PFSK-1 (cell line): ENCODE measurements around the gene TJAP1. TPM values are rescaled to one million over a fixed set of nuclear protein-coding genes. Genes with fewer than 3 reads are reported as not detected.

ENCODE experiments used
- FOXP2 ChIP-seq: optimal IDR thresholded peaks from 2 replicates; pipeline ENCODE3; 2011; ENCODE audit warnings: borderline replicate concordance, control low read depth, inconsistent platforms; ENCODE audit not compliant: insufficient read depth; ENCODE audit errors: extremely low read length, extremely low read depth
- POLR2AphosphoS5 ChIP-seq: IDR thresholded peaks from 2 replicates; pipeline ENCODE4 v1.6.1; 2012; ENCODE audit warnings: low read depth, mild to moderate bottlenecking, control low read depth, low read length, moderate library complexity
- SIN3A ChIP-seq: IDR thresholded peaks from 2 replicates; pipeline ENCODE4 v1.6.1; 2012; ENCODE audit warnings: mild to moderate bottlenecking, low read length, moderate library complexity, borderline replicate concordance; ENCODE audit not compliant: insufficient read depth
- TAF1 ChIP-seq: IDR thresholded peaks from 2 replicates; pipeline ENCODE4 v1.6.1; 2012; ENCODE audit warnings: low read length, control low read depth, borderline replicate concordance; ENCODE audit not compliant: insufficient read depth
- polyA plus RNA-seq: library from polyadenylated mRNA; unstranded; fragments of >200 nt; gene quantifications from one replicate; pipeline ENCODE4 v1.2.1, GENCODE V29; 2012; ENCODE audit warnings: low read depth, missing spikeins; ENCODE audit not compliant: insufficient read length
- TF ChIP-seq, protein P1 (sequence below), 2 experiments: IDR thresholded peaks; 2 replicates each; pipeline versions ENCODE4 v1.6.1 to v1.8.0; 2011 to 2012; ENCODE audit warnings: low read depth in 2 of 2, low read length in 2 of 2, control low read depth in 1 of 2, inconsistent platforms in 1 of 2, mild to moderate bottlenecking in 1 of 2, moderate library complexity in 1 of 2; ENCODE audit not compliant: insufficient read depth in 1 of 2

TJAP1 gene, protein sequence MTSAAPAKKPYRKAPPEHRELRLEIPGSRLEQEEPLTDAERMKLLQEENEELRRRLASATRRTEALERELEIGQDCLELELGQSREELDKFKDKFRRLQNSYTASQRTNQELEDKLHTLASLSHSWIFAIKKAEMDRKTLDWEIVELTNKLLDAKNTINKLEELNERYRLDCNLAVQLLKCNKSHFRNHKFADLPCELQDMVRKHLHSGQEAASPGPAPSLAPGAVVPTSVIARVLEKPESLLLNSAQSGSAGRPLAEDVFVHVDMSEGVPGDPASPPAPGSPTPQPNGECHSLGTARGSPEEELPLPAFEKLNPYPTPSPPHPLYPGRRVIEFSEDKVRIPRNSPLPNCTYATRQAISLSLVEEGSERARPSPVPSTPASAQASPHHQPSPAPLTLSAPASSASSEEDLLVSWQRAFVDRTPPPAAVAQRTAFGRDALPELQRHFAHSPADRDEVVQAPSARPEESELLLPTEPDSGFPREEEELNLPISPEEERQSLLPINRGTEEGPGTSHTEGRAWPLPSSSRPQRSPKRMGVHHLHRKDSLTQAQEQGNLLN
- polyA plus RNA-seq = 27.0 TPM

DNA sequence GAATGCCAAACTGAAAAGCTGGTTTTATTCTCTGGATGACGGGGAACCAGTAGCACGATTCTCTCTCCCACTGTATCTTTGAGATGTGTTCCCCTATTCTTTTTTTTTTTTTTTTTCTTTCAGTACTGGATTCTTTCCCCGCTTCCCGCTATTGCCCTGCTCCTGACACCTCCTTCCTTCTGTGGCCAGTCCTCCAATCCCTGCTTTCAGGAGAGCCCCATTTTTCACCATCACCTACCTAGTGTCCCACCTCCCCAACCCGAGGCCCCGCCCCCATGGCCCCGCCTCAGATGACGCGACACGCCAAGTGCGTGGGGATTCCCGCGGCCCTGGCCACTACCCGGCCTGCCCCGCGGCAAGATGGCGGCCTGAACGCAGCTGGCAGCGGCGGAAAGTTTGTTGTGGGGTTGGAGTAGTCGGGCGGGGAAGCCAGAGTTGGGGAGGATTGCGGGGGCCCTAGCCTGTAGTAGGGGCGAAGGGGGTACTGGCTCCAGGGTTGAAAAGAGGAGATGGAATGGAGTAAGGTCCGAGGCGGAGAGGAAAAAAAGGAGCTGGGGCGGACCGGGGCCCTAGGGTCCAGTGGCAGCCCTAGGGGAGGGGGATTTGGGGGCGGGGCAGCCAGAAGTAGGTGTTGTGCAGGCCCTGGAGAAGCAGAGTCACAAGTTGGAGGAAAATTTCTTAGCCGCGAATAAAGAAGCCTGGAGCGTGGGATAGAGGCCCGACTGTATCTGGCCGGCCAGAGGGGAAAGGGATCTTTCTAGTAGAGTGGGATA lies at the start of gene TJAP1:
Gene TJAP1, plus strand, starts transcription at position 336 of the 773 bp plus-strand sequence. CDS start 21,432 bp downstream, outside the sequence.
- TF ChIP-seq SIN3A (peak; percentile 93; the same call in 1 of the 2 replicates), FOXP2 (peak; percentile 40), TAF1 (peak; percentile 95), POLR2AphosphoS5 (peak; percentile 99)
- TF ChIP-seq, protein P1, sequence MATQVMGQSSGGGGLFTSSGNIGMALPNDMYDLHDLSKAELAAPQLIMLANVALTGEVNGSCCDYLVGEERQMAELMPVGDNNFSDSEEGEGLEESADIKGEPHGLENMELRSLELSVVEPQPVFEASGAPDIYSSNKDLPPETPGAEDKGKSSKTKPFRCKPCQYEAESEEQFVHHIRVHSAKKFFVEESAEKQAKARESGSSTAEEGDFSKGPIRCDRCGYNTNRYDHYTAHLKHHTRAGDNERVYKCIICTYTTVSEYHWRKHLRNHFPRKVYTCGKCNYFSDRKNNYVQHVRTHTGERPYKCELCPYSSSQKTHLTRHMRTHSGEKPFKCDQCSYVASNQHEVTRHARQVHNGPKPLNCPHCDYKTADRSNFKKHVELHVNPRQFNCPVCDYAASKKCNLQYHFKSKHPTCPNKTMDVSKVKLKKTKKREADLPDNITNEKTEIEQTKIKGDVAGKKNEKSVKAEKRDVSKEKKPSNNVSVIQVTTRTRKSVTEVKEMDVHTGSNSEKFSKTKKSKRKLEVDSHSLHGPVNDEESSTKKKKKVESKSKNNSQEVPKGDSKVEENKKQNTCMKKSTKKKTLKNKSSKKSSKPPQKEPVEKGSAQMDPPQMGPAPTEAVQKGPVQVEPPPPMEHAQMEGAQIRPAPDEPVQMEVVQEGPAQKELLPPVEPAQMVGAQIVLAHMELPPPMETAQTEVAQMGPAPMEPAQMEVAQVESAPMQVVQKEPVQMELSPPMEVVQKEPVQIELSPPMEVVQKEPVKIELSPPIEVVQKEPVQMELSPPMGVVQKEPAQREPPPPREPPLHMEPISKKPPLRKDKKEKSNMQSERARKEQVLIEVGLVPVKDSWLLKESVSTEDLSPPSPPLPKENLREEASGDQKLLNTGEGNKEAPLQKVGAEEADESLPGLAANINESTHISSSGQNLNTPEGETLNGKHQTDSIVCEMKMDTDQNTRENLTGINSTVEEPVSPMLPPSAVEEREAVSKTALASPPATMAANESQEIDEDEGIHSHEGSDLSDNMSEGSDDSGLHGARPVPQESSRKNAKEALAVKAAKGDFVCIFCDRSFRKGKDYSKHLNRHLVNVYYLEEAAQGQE (IDR thresholded peaks at IDR 0.05; ENCODE audit: insufficient read depth in 1 of 2, low read depth in 2 of 2, low read length in 2 of 2) = 0 out of 4 replicates have a peak, but pooled peaks of 1 of the 2 experiments have one; percentile 40

DNA sequence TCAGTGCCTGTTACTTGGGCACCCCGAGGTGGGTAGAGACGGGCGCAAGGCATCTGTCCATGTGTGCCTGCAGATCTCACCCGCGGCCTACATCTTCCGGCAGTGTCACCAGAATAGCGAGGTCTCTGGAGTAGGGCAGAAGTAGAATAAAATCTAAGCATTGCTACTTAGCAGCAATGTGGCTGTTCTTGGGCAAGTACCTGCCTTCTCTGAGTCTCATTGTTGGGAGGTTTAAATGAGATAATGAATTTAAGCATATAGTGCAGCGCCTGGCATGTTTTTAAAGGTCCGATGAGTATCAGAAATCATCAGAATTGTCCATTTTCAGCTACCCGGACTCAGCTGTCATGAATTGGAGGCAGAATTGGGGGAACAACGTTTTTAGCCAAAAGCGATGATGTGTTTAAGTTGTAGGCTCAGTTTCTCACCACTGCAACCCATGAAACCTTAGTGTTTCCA lies 49.2 kb upstream of the TJAP1 start:
- TF ChIP-seq POLR2AphosphoS5 (no peak), TAF1 (no peak), SIN3A (no peak), FOXP2 (peak; percentile 1)
- TF ChIP-seq, protein P1 (IDR thresholded peaks at IDR 0.05; ENCODE audit: insufficient read depth in 1 of 2, low read depth in 2 of 2, low read length in 2 of 2) = no peak

DNA sequence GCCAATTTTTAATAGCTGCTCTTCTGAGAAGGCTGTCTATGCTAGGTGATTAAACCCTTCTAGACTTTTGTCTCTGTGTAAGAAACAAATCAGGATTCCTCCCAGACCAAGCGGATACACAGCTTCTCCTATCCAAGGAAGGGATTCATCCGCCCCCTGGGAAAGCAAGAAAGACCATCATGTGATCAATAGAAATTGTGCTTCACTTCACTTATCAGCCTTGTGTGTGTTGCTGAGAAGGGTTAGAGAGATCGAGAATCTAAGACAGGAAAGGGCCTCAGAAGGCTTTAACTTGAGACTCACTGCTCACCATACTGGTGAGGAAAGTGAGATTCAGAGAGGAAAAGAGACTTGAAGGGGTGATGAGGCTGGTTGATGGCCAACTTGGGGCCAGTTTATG lies 48.5 kb upstream of the TJAP1 start:
- TF ChIP-seq FOXP2 = no peak
- TF ChIP-seq, protein P1 (IDR thresholded peaks at IDR 0.05; ENCODE audit: insufficient read depth in 1 of 2, low read depth in 2 of 2, low read length in 2 of 2) = no peak
- TF ChIP-seq POLR2AphosphoS5 = no peak
- TF ChIP-seq SIN3A = no peak
- no peak for TF ChIP-seq TAF1

DNA sequence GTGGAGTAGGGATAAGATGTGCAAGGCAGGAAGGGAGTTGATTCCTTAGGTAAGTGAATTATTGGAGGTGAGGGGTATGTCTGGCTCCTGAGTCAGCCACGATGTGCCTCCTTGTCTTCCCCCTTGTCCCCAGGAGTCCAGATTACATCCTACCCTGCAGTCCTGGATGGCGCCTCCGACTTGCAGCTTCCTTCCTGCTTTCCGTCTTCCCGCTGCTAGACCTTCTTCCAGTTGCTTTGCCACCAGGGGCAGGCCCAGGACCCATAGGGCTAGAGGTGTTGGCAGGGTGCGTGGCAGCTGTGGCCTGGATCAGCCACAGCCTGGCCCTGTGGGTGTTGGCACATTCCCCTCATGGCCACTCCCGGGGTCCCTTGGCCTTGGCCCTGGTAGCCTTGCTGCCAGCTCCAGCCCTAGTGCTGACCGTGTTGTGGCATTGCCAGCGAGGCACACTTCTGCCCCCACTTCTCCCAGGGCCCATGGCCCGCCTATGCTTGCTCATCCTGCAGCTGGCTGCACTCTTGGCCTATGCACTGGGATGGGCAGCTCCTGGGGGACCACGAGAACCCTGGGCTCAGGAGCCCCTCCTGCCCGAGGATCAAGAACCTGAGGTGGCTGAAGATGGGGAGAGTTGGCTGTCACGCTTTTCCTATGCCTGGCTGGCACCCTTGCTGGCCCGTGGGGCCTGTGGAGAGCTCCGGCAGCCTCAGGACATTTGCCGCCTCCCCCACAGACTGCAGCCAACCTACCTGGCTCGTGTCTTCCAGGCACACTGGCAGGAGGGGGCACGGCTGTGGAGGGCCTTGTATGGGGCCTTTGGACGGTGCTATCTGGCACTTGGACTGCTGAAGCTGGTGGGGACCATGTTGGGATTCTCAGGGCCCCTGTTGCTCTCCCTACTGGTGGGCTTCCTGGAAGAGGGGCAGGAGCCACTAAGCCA lies 45.1 kb upstream of the TJAP1 start:
- no peak for TF ChIP-seq FOXP2
- TF ChIP-seq, protein P1 (IDR thresholded peaks at IDR 0.05; ENCODE audit: insufficient read depth in 1 of 2, low read depth in 2 of 2, low read length in 2 of 2) = no peak
- TF ChIP-seq POLR2AphosphoS5 = no peak
- TF ChIP-seq TAF1 = no peak
- no peak for TF ChIP-seq SIN3A
